GM21737 (cell line): ENCODE results near the gene TTI1.
"Not testable (repeated sequence)": the region's sequence is repeated elsewhere in the genome, so short reads cannot be mapped to it uniquely, and the experiment has no call there.

Experiments
- ATAC-seq: cut with Tn5 transposase; IDR thresholded peaks from one replicate; pipeline ENCODE4 v1.9.1; 2021; ENCODE audit warnings: mild to moderate bottlenecking, moderate library complexity; ENCODE audit not compliant: unreplicated experiment

The TTI1 gene

GRCh38 chr20:37970856-37971245 is 62.4 kb downstream of the TTI1 start:
- no peak for ATAC-seq

GRCh38 chr20:37969949-37970855 is 63.1 kb downstream of the TTI1 start:
- no peak for ATAC-seq

GRCh38 chr20:37968841-37969401 is 64.3 kb downstream of the TTI1 start:
- no peak for ATAC-seq

GRCh38 chr20:37963483-37963882 is 69.8 kb downstream of the TTI1 start:
- not testable (repeated sequence) for ATAC-seq

GRCh38 chr20:37961066-37961465 is 72.2 kb downstream of the TTI1 start:
- no peak for ATAC-seq

- ATAC-seq, result no peak
These were observed 74.3 kb downstream of the TTI1 start for GRCh38 chr20:37958856-37959520.

- ATAC-seq, result no peak
These were observed 77.1 kb downstream of the TTI1 start for GRCh38 chr20:37956107-37956585.

GRCh38 chr20:37955511-37955910 is 77.7 kb downstream of the TTI1 start:
- ATAC-seq, result no peak

- ATAC-seq, result no peak
These were observed 78.6 kb downstream of the TTI1 start for GRCh38 chr20:37954626-37955025.

GRCh38 chr20:37954190-37954589 is 79.1 kb downstream of the TTI1 start:
- ATAC-seq, result no peak

GRCh38 chr20:37948956-37949355 is 84.3 kb downstream of the TTI1 start:
- ATAC-seq, result no peak

GRCh38 chr20:37947943-37948342 is 85.3 kb downstream of the TTI1 start:
- no peak for ATAC-seq

- no peak for ATAC-seq
These were observed 86.3 kb downstream of the TTI1 start for GRCh38 chr20:37946946-37947345.

GRCh38 chr20:37945091-37945547 is 88.1 kb downstream of the TTI1 start:
- ATAC-seq, result no peak

GRCh38 chr20:37944456-37944981 is 88.7 kb downstream of the TTI1 start:
- no peak for ATAC-seq

GRCh38 chr20:37943501-37944455 is 89.5 kb downstream of the TTI1 start:
- ATAC-seq, result no peak

- no peak for ATAC-seq
These were observed 90.2 kb downstream of the TTI1 start for GRCh38 chr20:37943033-37943432.

GRCh38 chr20:37941992-37942391 is 91.3 kb downstream of the TTI1 start:
- no peak for ATAC-seq

- ATAC-seq, result no peak
These were observed 91.9 kb downstream of the TTI1 start for GRCh38 chr20:37941332-37941731.

GRCh38 chr20:37940858-37941257 is 92.4 kb downstream of the TTI1 start:
- ATAC-seq, result no peak
